ENCODE results near the gene SLC9C1.
"Not testable (repeated sequence)": the region's sequence is repeated elsewhere in the genome, so short reads cannot be mapped to it uniquely, and the experiment has no call there.

SLC9C1 gene

DNA sequence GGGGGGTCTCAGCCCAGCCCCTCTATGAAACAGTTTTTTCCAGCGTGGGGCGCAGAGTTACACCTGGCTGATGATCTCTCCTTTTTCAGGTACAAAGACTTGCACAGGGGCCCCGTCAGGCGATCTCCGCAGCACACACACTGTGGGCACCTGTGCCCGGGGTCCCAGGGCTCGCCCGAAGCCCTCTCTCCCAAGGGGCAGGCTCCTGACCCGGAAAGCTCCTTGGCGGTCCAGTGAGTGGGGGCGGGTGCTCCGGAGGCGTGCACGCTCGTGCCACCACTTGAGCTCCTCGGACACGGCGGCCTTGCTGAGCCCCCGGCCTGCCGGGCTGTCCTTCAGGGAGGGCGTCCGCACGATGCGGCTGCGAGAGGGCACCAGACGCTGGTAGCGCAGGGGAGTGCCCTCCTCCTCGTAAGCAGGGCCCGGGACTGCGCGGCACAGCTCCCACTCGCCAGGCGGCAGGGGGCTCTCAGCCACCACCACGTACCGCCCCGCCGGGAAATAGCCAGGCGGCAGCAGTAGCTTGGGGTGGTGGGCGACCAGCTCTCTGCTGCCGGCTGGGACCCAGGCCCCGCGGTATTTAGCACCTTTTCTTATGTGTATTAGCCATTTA lies 108.5 kb downstream of the SLC9C1 start:
- not testable (repeated sequence) for DNase-seq

DNA sequence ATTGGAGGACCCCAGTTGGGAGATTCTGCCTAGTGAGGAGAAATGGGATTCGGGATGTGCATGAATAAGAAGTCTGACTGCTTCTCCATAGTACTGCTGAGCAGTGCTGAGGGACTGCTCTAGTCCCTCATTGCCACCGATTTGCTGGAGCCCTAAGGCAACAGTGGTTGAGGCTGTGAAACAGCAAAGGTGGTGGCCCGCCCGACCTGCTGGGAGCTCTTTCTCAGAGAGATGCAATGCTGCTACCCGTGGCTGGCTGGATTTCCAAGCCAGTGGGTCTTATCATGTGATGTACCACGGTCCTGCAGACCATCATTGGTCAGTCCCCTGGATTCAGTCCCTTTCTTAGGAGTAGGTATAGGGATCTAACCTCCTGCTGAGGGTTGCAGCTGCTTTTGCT lies 118.4 kb downstream of the SLC9C1 start:
- no peak for DNase-seq

DNA sequence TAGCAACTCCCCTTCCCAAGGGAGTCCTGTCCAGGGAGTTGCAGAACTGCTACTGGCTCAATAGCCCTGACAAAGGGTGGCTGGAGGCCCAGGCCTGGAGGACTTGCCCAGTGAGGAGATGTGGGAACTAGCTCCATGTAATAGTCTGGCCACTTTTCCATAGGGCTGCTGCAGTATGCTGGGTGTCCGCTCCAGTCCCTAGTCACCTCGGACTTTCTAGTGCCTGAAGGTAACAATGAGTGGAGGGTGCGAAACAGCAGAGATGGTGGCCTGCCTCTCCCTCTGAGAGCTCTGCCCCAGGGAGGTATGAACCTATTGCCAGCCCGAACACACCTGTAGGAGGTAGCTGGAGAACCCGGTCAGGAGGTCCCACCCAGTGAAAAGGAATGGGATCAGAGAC lies 119.0 kb downstream of the SLC9C1 start:
- no peak for DNase-seq

DNA sequence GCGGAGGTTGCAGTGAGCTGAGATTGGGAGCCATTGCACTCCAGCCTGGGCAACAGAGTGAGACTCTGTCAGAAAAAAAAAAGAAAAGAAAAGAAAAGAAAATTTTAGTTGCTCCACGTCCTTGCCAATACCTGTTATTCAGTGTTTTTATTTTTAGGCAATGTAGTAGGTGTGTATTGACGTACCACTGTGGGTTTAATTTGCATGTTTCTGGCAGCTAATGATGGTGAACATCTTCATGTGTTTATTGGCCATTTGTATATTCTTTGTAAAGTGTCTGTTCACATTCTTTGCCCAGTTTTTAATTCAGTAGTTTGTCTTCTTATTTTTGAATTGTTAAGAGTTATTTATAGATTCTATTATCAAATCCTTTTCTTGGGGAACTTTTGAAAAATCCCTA lies 122.9 kb downstream of the SLC9C1 start:
- DNase-seq = no peak

DNA sequence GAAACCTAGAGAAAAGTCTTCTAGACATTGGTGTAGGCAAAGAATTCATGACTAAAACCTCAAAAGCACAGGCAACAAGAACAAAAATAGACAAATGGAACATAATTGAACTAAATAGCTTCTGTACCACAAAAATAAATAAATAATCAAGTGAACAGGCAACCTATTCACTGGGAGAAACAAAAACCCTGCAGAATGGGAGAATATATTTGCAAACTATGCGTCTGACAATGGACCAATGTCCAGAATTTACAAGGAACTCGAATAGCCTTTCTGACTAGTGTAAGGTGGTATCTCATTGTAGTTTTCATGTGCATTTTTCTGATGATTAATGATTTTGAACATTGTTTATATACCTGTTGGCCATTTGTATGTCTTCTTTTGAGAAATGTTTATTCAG lies 124.0 kb downstream of the SLC9C1 start:
- DNase-seq = no peak

DNA sequence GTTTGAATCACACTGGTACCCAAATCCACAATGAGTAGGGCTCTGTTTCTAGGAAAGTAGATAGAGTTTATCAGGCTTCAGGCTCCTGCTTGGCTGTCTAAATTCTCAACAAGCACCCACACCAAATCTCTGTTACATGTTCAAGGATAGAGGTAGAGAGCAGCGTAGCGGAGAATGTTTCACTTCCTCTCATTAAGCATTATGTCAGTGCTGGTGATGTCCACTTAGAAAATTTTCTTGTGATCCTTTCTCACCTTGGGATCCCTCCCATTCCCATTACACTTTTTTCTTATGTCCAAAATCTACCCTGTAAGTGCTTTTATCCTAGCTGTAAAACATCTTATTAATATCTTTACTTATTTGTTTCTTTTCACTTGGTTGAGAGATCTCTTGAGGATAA lies 126.3 kb downstream of the SLC9C1 start:
- DNase-seq = no peak

DNA sequence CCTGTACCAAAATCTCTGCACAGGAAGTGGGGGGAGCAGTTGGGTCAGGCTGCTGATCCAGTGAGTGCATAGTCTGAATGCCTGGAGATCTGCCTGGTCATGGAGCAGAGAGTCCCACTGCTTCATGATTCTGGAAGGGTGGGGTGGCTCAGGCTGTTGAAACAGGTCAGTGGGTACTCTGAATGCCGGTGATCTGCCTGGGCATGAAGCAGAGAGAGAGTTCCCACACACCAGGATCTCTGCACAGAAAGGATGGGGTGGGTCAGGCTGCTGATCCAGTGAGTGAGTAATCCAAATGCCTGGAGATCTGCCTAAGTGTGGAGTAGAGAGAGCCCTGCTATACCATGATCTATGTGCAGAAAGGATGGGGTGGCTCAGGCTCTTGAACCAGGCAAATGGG lies 144.9 kb downstream of the SLC9C1 start:
- no peak for DNase-seq

DNA sequence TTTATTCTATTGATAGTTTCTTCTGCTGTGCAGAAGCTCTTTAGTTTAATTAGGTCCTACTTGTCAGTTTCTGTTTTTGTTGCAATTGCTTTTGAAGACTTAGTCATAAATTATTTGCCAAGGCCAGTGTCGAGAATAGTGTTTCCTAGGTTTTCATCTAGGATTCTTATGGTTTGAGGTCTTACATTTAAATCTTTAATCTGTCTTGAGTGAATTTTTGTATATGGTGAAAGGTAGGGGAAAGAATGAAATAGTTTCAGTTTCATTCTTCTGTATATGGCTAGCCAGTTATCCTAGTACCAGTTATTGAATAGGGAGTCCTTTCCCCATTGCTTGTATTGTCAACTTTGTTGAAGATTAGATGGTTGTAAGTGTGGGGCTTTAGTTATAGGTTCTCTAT lies 150.3 kb downstream of the SLC9C1 start:
- no peak for DNase-seq

DNA sequence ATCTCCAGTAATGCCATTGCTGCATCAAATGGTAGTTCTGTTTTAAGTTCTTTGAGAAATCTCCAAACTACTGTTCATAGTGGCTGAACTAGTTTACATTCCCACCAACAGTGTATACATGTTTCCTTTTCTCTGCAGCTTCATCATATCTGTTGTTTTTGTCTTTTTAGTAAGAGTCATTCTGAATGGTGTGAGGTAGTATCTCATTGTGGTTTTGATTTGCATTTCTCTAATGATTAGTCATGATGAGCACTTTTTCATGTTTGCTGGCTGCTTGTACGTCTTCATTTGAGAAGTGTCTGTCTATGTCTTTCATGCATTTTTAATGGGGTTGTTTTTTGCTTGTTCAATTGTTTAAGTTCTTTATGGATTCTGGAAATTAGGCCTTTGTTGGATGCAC lies 150.8 kb downstream of the SLC9C1 start:
- DNase-seq = no peak

DNA sequence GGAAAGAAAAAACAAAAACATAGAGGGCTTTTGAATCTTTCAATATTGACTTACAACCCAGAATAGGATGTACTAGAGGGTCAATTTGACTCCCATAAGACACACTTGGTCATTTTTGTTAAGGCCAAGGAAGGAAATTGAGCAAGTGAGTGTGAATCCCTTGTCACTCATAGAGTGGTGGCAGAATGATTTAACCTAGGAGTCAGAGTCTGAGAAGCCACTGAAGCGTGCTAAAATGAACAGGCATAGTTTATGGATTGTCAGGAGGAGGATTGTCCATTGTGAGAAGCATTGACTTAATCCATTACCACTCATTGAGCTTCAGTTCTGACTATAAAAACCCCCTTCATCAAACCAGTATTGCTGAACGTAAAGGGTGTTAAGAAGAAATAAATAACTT lies 152.7 kb downstream of the SLC9C1 start:
- DNase-seq = no peak

DNA sequence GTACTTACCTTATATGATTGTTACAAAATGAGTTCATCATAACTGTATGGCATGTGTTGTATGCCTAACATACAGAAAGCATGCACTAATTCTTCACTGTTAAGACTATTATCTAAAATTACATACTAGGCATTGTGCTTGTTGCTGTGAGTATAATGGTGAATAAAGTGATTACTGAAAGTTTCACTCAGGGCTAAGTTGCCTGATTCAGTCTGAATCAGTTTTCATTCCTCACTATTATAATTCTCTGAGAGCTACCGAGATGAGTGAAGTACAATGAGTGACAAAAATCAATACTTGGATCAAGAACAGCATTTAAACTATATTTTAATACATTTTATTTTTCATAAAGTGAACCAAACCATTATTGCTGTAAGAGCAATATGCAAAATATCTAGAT lies 153.4 kb downstream of the SLC9C1 start:
- no peak for DNase-seq

DNA sequence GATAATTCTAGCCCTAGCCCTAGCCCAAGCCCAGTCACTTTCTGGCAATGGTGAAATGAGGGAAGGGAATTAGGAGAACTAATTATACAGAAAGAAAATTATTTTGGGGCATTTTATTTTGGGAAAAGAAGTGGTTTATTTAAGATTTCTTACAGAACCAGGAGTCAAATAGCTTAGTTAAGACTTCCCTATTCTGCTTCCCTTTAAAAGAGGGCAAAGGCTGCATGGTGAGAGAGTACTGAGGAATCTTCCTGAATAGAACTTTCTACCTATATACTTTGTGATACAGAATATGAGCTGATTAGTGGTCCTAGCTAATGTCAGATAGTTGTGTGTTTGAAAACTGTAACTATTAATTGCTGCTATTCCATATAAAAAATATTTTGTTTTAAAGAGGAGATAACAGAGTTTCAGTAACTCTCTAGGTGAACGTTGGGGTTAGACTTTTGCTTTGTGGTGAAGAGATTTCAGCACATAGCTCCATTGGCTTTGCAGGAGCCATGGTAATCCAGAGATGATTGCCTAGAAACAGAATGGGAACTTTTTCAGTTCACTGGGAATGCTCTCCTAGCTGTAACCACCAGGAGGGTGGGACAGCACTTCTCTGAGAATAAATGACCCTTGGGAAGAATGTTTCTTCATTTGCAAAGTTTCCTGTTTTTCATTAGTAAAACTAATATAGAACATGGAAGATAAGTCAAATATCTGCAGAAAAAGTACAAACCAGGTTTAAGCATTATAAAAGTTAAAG lies 155.6 kb downstream of the SLC9C1 start:
- no peak for DNase-seq

DNA sequence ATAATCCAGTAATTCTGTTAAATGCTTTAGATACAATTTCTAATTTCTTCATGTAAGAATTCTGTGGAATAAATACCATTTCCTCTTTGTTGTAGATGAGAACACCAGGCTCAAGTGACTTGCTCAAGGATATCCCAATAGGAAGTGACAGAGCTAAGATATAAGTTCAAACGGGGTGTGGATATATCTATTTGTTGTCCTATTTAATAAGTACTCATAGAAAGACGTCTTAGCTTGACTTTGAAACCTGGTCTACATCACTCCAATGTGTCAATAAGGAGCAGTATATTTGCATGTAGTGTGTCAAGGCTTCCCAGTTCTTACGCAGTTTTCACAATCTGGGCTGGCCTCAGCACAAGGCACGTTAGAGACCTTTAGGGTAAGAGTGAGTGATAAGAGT lies 156.2 kb downstream of the SLC9C1 start:
- no peak for DNase-seq

DNA sequence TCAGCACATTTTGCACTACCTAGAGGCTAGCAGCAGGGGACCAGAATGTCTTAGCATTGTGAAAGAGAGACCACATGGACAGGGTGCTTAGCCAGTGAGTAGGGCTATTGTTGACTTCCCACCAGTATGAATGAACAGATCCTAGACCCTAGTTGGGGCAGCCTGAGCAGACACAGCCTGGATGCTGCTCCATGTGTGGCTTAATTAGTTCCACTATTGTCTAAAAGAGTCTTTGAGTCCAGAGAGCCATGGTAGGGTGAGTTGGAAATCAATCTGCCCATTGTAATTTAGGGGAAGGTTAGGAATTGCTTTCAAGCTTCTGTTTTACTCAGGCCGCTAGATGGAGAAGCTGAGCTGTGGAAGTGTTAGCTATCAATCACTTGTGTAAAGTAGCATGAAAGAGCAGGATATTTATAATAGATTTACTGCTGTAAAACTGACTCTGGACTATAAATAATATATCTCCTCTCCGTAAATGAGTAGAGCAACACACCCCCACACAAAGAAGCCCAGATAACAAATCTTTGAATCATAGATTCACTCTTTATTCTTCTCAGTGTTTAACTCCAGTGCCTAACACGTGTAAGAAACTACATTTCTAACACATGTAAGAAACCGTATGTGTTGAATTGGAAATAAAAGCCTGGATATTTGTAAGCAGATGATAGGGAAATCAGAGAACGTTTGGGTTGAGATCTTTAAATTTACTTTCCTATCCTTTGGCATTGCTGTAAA lies 156.9 kb downstream of the SLC9C1 start:
- DNase-seq = peak; percentile 28 to 39

DNA sequence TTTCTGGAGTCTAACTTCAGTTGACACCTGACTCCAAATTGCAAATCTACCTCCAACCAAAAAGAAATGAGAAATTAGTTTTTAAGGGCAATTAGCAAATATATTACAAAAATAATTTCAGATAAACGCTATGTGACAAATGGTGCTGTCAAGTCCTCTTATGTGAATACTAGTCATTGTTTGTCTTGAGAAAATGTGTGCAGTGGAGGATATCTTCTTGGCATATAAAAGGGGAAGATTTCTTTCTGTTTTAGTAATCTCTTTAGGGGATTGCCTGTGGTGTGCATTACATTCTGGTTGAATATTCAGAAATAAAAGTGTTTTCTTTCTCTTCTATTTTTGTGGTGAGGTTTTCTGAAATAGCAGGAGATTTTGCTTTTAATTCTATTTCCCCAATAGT lies 158.0 kb downstream of the SLC9C1 start:
- DNase-seq = no peak

DNA sequence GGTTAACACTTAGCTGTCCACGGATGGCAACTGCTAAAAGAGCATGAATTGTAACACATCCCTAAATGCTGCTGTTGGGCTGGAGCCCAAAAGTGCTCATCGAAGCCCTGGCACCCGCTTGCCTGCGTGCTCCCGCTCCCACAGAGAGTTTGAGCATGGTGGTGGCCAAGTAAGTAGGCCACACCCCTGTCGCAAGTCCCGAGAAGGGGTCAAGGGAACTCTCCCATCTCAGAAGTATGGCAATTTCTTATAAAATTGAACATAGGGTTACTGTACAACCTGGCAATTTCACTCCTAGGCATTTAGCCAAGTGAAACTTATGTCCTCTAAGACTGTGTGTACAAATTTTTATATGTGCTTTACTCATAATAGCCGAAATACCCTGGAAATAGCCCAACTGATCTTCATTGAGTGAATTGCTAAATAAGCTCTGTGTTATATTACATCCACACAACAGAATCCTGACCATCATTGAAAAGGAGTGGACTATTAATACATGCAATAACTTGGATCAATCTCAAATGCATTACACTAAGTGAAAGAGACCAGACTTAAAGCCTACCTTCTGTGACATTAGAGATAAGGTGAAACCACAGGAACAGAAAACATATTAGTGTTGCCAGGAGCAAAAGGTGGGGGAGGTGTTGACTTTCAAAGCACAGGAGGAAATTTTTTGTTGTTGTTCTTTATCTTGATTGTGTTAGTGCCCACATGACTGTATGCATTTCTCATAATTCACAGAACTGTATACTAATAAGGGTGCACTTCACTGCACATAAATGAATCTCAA lies 159.5 kb downstream of the SLC9C1 start:
- no peak for DNase-seq

DNA sequence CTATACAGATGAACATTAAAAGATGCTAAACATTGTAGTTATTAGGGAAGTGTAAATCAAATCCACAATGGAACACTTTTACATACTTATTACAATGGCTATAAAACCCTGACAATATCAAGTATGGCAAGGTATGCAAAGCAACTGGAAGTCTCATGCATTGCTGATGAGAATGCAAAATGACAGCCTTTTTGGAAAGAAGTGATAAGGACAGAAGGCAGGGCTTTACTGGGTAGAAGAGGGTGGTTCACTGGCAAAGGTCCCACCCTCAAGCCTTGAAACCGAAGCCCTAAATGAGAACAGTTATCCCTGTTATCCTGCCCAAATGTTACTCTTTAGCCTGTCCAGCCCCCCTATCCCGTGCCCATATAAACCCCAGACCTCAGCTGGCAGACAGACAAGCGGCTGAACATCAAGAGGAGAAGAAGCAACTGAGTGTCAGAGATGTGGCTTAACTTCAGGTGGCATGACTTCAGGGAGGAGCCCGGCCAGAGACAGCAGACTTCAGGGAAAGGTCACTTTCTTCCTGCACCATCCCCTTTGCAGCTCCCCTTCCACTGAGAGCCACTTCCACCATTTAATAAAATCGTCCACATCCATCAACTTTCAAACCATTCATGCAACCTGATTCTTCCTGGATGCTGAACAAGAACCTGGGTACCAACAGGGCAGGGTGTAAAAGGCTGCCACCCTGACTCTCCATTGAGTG lies 160.2 kb downstream of the SLC9C1 start:
- DNase-seq = no peak

DNA sequence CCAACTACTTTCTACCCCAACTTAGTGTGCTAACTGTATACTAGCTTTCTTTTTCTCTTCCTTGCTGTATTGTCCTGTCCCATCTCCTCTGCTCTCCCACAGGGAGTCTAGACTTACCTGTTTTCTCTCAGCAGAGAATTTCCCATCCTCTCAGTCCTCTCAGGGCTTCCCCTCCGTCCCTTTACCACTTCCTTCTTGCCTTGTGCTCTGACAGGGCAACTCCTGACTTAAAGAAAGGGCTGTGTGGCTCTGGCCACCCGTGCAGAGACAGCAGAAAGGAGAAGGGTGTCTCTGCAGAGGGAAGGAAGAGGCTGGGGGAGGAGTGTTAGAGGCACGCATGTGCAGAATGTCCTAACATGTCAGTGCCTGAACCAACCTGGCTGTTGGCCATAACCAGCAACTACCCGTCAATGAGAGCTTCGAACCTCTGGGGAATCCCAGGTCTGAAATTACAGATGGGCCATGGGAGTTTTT lies 161.0 kb downstream of the SLC9C1 start, which contains the start of gene GCSAM:
TSS of gene GCSAM (minus strand) at position 274 of the 474 bp plus-strand sequence. CDS start at position 146, 128 bp downstream.
- DNase-seq = peak; percentile 47 to 50

DNA sequence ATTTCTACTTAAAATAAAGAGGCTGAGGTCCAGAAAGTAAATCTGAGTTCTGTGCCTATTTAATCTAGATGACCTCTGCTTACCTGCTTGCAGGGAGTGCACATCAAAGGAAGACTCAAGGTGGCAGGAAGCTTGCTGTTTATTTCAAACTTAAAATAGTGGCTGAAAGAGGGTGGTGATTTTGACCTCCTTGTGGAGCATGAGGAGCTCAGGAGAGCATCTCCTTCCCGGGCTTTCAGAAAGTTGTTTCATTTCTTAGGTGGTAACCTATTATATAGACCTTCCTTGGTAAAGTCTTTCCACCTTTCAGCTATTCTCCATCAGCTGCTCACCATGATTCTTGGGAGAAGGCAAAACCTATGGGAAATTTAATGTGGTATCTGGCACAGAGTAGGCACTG lies 161.5 kb downstream of the SLC9C1 start:
- DNase-seq = no peak

DNA sequence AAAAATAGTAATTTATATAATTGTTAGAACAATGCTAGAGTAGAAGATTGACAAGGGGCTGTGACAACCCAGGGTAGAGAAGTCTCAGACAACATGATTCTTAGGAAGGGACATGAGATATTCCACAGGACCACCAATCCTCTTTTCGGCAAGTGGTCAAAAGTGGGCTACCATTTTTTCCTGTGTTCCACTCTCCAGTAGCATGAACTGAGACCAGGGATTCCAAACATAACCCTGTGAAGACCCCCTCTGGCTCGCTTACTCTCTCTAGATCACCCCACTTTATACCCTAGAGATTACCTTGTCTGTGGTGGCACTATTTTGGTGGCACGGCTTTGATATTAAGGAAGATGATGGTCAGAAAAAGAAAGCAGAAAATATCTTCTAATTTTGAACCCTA lies 161.9 kb downstream of the SLC9C1 start:
- no peak for DNase-seq

DNA sequence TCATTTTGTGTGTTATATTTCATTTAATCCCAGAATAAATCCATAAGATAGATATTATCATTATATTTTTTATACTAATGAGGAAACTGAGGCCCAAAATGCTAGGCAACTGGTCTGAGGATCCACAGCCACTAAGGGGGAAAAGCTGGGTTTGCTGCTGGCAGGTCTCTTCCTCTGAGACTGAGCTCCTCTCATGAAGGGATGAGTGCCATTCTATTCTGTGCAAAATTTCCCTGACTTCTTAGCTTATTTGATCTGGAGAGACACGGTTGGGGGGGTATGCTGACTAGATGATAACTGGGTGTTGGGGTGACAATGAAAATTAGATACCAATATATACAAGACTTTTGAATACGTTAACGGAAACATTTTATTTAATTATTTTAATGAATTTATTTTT lies 162.9 kb downstream of the SLC9C1 start:
- DNase-seq = no peak

DNA sequence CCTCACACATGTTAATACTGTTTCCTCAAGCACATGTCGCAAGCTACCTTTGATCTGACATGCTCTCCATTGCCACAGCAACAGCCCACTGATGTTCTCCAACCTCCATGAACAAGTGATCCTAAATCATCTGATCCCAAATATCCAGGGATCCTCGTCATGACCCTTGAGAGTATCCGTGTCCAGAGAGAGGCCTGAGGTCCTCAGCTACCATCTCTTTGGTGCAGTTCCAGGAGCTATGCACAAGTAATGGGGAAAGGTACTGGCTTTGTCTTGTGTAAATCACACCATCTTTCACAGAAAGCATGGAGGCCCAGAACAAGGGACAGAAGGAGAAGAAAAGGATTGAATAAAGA lies 163.4 kb downstream of the SLC9C1 start:
- DNase-seq = no peak
